Calu3 (cell line): Measurements from ENCODE around the gene KIAA0232. TPM values are rescaled to one million over a fixed set of nuclear protein-coding genes. Genes with fewer than 3 reads are reported as not detected.

Experiments
- BruUV-seq: library from RNA; stranded (reverse); fragments of 400-500 nt; replicated peaks from 2 replicates; lab custom pipeline; 2021; lab: Mats Ljungman, UMichigan
- CTCF ChIA-PET: fragments of 300-600 bp; sonication (Branson Sonifier 250); formaldehyde crosslinking; loops from one replicate; lab custom pipeline; 2022; ENCODE audit warnings: antibody characterized with exemption; lab: Charles Lee
- DNase-seq: peaks from one replicate; pipeline ENCODE4 v3.0.0; 2022
- H3K27ac Mint-ChIP-seq: one replicate; pipeline ENCODE4 v1.8.0; 2022; ENCODE audit warnings: mixed read lengths; ENCODE audit not compliant: unreplicated experiment
- H3K27me3 Mint-ChIP-seq: one replicate; pipeline ENCODE4 v1.8.0; 2022; ENCODE audit warnings: mixed read lengths; ENCODE audit not compliant: unreplicated experiment
- H3K36me3 Mint-ChIP-seq: one replicate; pipeline ENCODE4 v1.8.0; 2022; ENCODE audit warnings: mild to moderate bottlenecking, moderate library complexity, mixed read lengths; ENCODE audit not compliant: insufficient read depth, unreplicated experiment
- H3K4me1 Mint-ChIP-seq: one replicate; pipeline ENCODE4 v1.8.0; 2022; ENCODE audit warnings: mild to moderate bottlenecking, low read depth, mixed read lengths; ENCODE audit not compliant: unreplicated experiment
- H3K4me3 Mint-ChIP-seq: one replicate; pipeline ENCODE4 v1.8.0; 2022; ENCODE audit warnings: mild to moderate bottlenecking, low read depth, moderate library complexity, mixed read lengths; ENCODE audit not compliant: unreplicated experiment
- H3K9me3 Mint-ChIP-seq: one replicate; pipeline ENCODE4 v1.8.0; 2022; ENCODE audit warnings: low read depth, mixed read lengths; ENCODE audit not compliant: unreplicated experiment
- intact Hi-C: fragments of 100-400 bp; cut with micrococcal nuclease; formaldehyde crosslinking; loops from one replicate; pipeline ENCODE4 v1.10.0; 2022; ENCODE audit not compliant: unreplicated experiment
- total RNA-seq: library from RNA; stranded (reverse); gene quantifications from 2 replicates; pipeline ENCODE4 v1.2.3, GENCODE V29; 2022
- TF ChIP-seq, protein P1 (sequence below): fragments of 200-600 bp; IDR thresholded peaks from one replicate; pipeline ENCODE4 v1.8.0; 2022; ENCODE audit warnings: antibody characterized with exemption; ENCODE audit not compliant: unreplicated experiment

Gene KIAA0232
- total RNA-seq, 1 experiment from 2014 or later = 17.7 TPM

DNA sequence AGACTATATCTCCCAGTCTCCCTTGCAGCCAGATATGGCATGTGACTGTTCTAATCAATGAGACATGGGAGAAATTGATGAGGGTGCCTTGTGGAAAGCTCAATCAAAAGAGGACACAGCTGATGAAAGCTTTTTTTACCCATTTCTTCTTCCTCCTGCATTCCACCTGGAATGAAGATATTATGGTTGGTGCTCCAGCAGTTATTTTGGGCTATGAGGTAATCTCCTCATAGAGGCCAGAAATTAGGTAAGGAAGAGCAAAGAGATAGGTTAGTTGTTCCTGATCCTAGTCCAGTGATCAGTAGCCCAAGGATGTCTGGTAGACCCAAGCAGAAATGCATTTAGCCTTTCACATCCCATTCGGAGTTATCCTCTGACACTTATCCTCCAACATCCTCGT is 16.8 kb upstream of the KIAA0232 start:
- TF ChIP-seq, protein P1, sequence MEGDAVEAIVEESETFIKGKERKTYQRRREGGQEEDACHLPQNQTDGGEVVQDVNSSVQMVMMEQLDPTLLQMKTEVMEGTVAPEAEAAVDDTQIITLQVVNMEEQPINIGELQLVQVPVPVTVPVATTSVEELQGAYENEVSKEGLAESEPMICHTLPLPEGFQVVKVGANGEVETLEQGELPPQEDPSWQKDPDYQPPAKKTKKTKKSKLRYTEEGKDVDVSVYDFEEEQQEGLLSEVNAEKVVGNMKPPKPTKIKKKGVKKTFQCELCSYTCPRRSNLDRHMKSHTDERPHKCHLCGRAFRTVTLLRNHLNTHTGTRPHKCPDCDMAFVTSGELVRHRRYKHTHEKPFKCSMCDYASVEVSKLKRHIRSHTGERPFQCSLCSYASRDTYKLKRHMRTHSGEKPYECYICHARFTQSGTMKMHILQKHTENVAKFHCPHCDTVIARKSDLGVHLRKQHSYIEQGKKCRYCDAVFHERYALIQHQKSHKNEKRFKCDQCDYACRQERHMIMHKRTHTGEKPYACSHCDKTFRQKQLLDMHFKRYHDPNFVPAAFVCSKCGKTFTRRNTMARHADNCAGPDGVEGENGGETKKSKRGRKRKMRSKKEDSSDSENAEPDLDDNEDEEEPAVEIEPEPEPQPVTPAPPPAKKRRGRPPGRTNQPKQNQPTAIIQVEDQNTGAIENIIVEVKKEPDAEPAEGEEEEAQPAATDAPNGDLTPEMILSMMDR = no peak
- DNase-seq = no peak
- Mint-ChIP-seq H3K36me3 (no peaks in the 10 kb centered on the region), H3K9me3 (no peaks in the 10 kb centered on the region), H3K4me3 (no peak overlapping the region), H3K27me3 (peaks cover 13% of the 10 kb centered on the region), H3K4me1 (peaks cover 26% of the 10 kb centered on the region), H3K27ac (no peak overlapping the region)
- intact Hi-C loops = no loop called here
- CTCF ChIA-PET = no interaction called here
- BruUV-seq = no TSS peak

DNA sequence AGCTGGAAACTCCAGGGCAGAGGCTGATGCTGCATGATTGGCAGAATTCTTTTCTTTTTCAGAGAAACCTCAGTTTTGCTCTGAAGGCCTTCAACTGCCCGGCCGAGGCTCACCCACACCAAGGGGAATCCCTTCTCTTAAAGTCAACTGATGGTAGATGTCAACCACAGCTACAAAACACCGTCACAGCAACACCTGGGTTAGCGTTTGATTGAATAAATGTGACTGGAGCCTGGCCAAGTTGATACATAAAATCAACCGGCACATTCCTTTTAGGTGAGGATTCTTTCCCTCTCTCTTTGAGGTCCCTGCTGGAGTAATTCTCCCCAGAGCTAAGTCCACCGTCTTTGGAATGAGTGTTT is 15.2 kb upstream of the KIAA0232 start:
- no peak for DNase-seq
- no TSS peak for BruUV-seq
- Mint-ChIP-seq H3K4me3 (no peak overlapping the region), H3K36me3 (no peaks in the 10 kb centered on the region), H3K27me3 (peaks cover 13% of the 10 kb centered on the region), H3K4me1 (peaks cover 23% of the 10 kb centered on the region), H3K9me3 (no peaks in the 10 kb centered on the region), H3K27ac (no peak overlapping the region)
- CTCF ChIA-PET = interaction anchor here (0.7 kb wide), 1 partner anchor 93 kb away, joined by 8 read pairs; no protein-coding TSS in a partner anchor
- intact Hi-C loops = no loop called here
- TF ChIP-seq, protein P1 = no peak

DNA sequence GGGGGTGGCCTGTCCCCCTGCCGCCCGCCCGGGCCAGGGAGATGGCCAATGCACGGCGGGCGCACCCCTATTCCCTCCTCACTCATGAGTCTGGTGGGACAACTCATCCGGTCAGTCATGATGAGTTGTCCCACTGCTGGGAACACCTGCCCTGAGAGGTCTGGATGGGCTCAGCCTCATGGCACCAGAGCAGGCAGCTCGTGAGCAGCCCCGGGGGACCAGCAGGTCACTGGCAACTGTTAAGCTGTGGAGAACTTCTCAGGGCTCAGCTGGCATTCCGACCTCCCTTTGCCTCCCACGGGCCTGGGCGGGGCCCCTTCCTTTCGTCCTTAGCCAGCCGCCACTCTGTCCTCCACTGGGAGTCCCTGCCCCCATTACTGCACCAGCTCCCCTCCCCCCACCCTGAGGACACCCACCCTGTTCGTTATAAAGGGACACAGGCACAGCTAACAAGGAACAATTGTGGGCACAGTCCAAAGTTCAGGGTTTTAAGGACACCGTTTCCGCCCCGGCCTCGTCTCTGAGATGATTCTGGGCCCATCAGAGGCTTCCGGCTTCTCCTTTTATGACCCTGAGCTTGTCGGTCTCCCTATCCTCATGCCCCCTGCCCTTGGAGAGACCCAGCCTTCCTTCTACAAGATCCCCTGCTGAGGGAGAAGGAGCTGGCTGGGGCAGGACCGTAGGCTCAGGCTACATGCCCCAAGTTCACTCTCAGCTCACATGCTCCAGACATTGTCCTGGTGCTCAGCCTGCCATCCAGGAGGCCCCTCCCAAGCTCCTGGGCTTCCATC is 14.6 kb upstream of the KIAA0232 start:
- Mint-ChIP-seq H3K36me3 (no peaks in the 10 kb centered on the region), H3K27ac (no peak overlapping the region), H3K9me3 (no peaks in the 10 kb centered on the region), H3K4me1 (peaks cover 23% of the 10 kb centered on the region), H3K27me3 (peaks cover 13% of the 10 kb centered on the region), H3K4me3 (no peak overlapping the region)
- no peak for DNase-seq
- no TSS peak for BruUV-seq
- intact Hi-C loops = no loop called here
- CTCF ChIA-PET = interaction anchor here (0.8 kb wide), 1 partner anchor 76 kb away, joined by 5 read pairs; no protein-coding TSS in a partner anchor
- TF ChIP-seq, protein P1 = no peak

DNA sequence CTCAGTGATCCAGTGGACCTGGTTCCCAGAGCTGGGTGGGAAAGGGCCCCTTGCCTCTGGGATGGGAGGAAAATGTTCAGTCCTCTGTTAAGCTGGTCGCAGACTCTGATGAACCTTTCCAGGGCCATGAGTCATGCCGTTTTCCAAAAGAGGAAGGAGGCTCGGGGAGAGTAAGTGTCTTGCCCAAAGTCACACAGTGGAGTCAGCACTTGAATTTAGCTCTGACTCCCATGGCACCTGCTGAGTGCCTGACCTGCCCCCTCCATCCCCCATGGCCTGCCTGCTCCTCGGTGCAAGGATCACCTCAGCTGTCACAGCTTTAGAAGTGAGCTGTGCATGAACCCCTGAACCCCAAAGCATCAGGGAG is 14.0 kb upstream of the KIAA0232 start:
- no peak for DNase-seq
- no peak overlapping the region for H3K27ac Mint-ChIP-seq

More for the DNA sequence above, 14.0 kb upstream of the KIAA0232 start:
- H3K27me3 Mint-ChIP-seq = peaks cover 12% of the 10 kb centered on the region
- H3K4me3 Mint-ChIP-seq = no peak overlapping the region
- peaks cover 23% of the 10 kb centered on the region for H3K4me1 Mint-ChIP-seq
- CTCF ChIA-PET = interaction anchor here (0.8 kb wide), 1 partner anchor 76 kb away, joined by 5 read pairs; no protein-coding TSS in a partner anchor
- H3K9me3 Mint-ChIP-seq = no peaks in the 10 kb centered on the region
- intact Hi-C loops = no loop called here
- TF ChIP-seq, protein P1 = no peak
- H3K36me3 Mint-ChIP-seq = no peaks in the 10 kb centered on the region
- BruUV-seq = no TSS peak
